Nephron (organoid): ENCODE results near the gene HBA1.
A peak's percentile ranks its signal among the peaks of the same experiment; 100 is the strongest.

ENCODE experiments used
- H3K27ac Mint-ChIP-seq, 3 experiments: 2 replicates each; pipeline ENCODE4 v1.8.0; 2020; ENCODE audit warnings: mixed read lengths in 3 of 3, mild to moderate bottlenecking in 2 of 3, moderate library complexity in 1 of 3
- H3K27me3 Mint-ChIP-seq: 2 replicates; pipeline ENCODE4 v1.8.0; 2021; ENCODE audit warnings: low read depth, mild to moderate bottlenecking, moderate library complexity, mixed read lengths
- H3K36me3 Mint-ChIP-seq: 2 replicates; pipeline ENCODE4 v1.8.0; 2020; ENCODE audit warnings: low read depth, mixed read lengths
- H3K4me1 Mint-ChIP-seq: 2 replicates; pipeline ENCODE4 v1.8.0; 2020; ENCODE audit warnings: mixed read lengths
- H3K4me3 Mint-ChIP-seq, 3 experiments: 2 replicates each; pipeline ENCODE4 v1.8.0; 2020; ENCODE audit warnings: mild to moderate bottlenecking in 3 of 3, mixed read lengths in 3 of 3, moderate library complexity in 2 of 3
- H3K9me3 Mint-ChIP-seq: 2 replicates; pipeline ENCODE4 v1.8.0; 2020; ENCODE audit warnings: mixed read lengths
- TF ChIP-seq, protein P1 (sequence below), 3 experiments: fragments of 200-600 bp; sonication (generic); IDR thresholded peaks; one replicate each; pipeline ENCODE4 v1.5.0; 2021; ENCODE audit warnings: antibody characterized with exemption in 3 of 3; ENCODE audit not compliant: unreplicated experiment in 3 of 3

Gene HBA1

DNA sequence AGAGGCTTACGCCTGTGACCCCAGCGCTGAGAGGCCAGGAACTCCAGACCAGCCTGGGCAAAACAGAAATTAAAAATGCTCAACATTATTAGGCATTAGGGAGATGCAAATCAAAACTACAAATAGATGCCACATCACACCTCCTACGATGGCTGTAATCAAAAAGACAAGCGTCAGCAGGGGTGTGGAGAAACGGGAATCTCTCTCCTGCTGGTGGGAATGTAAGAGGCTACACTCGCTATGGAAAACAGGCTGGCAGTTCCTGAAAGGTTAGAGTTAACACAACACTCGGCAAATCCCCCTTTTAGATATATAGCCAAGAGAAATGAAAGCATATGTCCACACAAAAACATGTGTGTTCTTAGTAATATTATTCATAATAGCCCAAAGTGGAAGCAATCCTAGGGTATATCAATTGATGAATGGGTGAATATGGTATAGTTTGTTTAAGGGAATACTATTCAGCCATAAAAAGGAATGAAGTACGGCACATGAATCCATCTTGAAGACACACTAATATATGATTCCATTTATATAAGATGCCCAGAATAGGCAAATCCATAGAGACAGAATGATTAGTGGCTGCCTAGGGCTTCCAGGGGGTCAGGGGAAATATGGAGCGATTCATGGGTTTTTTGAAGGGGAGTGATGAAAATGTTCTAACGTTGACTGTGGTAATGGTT is 36.2 kb upstream of the HBA1 start:
- Mint-ChIP-seq H3K9me3 (no peaks in the 10 kb centered on the region), H3K27me3 (peaks cover 5% of the 10 kb centered on the region), H3K27ac (peak overlapping the region; percentile 48 to 59 (median 54)), H3K36me3 (peaks cover 3% of the 10 kb centered on the region), H3K4me1 (no peaks in the 10 kb centered on the region), H3K4me3 (peak overlapping the region; percentile 73 to 83 (median 79))
- TF ChIP-seq, protein P1, sequence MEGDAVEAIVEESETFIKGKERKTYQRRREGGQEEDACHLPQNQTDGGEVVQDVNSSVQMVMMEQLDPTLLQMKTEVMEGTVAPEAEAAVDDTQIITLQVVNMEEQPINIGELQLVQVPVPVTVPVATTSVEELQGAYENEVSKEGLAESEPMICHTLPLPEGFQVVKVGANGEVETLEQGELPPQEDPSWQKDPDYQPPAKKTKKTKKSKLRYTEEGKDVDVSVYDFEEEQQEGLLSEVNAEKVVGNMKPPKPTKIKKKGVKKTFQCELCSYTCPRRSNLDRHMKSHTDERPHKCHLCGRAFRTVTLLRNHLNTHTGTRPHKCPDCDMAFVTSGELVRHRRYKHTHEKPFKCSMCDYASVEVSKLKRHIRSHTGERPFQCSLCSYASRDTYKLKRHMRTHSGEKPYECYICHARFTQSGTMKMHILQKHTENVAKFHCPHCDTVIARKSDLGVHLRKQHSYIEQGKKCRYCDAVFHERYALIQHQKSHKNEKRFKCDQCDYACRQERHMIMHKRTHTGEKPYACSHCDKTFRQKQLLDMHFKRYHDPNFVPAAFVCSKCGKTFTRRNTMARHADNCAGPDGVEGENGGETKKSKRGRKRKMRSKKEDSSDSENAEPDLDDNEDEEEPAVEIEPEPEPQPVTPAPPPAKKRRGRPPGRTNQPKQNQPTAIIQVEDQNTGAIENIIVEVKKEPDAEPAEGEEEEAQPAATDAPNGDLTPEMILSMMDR (IDR thresholded peaks at IDR 0.05; ENCODE audit: unreplicated experiment in 3 of 3), result no peak

DNA sequence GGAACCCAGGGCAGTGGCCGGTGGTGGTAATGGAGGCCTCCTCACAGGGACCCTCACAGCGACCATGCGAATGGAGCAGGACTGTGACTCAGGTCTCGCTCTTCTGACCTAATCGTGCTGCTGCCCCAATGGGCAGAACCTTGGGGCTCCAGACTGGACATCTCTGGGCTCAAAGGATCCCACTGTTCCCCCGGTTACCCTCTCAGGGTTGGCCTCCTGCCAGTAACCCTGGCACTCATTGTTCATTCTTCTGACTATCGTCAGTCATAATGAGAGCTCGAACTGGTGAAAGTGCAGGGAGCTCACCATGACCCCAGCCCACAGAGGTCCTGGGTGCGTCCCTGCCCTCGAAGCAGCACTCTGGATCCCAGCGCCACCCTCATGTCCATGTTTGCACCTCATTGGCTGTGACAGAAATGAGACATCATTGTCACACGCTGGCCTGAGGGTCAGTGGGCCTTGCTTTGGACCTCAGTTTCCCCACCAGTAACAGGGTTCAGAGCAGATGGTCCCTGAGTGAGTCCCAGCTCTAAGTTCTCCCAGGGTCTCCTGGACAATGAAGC is 34.0 kb upstream of the HBA1 start:
- Mint-ChIP-seq H3K4me1 (no peaks in the 10 kb centered on the region), H3K9me3 (no peaks in the 10 kb centered on the region), H3K27ac (no peak overlapping the region)

DNA sequence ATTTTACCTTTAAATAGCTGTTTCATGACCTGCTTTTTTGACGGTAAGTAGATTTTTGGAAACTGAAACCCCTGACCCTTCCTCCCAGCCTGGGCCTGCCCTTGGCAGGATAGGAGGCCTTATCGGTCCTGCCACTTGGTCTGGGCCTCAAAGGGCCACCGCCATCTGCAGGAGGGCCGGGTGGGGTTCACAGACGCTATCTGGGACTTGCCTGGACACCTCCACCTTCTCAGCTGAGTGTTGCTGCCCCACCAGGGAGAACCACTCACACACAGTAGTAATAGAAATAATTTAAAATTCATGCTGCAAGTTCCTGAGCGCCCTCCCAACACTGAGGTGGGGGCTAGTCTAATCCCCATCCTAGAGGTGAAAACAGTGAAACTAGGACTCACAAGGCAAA is 33.4 kb upstream of the HBA1 start:
- Mint-ChIP-seq H3K4me3 (no peak overlapping the region), H3K9me3 (no peaks in the 10 kb centered on the region), H3K36me3 (no peaks in the 10 kb centered on the region), H3K27ac (no peak overlapping the region), H3K4me1 (no peaks in the 10 kb centered on the region), H3K27me3 (peaks cover 5% of the 10 kb centered on the region)
- TF ChIP-seq, protein P1 (IDR thresholded peaks at IDR 0.05; ENCODE audit: unreplicated experiment in 3 of 3), result no peak

More for the DNA sequence above, 34.0 kb upstream of the HBA1 start:
- peaks cover 5% of the 10 kb centered on the region for H3K27me3 Mint-ChIP-seq
- no peak overlapping the region for H3K4me3 Mint-ChIP-seq
- TF ChIP-seq, protein P1 (IDR thresholded peaks at IDR 0.05; ENCODE audit: unreplicated experiment in 3 of 3), result no peak
- no peaks in the 10 kb centered on the region for H3K36me3 Mint-ChIP-seq

DNA sequence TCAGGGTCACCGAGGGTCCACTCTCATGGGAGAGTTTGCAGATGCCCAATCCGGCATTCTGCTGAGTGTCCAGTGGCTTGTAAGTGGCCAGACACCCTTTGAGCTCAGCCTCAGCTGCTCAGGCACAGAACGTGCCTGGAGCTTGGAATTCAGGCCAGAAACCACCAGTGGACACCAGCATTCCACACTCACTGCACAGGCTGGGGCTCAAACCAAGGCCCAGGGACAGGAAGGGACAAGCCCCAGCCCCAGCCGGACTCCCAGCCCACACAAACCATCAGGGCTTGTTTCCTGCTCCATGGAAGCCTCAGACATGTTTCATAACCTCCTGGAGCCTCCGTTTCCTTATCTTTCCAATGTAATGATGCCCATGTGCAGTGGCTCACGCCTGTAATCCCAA is 33.0 kb upstream of the HBA1 start:
- no peaks in the 10 kb centered on the region for H3K36me3 Mint-ChIP-seq
- H3K9me3 Mint-ChIP-seq, result no peaks in the 10 kb centered on the region
- TF ChIP-seq, protein P1 (IDR thresholded peaks at IDR 0.05; ENCODE audit: unreplicated experiment in 3 of 3), result no peak
- peaks cover 8% of the 10 kb centered on the region for H3K27me3 Mint-ChIP-seq
- no peaks in the 10 kb centered on the region for H3K4me1 Mint-ChIP-seq
- no peak overlapping the region for H3K27ac Mint-ChIP-seq
- no peak overlapping the region for H3K4me3 Mint-ChIP-seq

DNA sequence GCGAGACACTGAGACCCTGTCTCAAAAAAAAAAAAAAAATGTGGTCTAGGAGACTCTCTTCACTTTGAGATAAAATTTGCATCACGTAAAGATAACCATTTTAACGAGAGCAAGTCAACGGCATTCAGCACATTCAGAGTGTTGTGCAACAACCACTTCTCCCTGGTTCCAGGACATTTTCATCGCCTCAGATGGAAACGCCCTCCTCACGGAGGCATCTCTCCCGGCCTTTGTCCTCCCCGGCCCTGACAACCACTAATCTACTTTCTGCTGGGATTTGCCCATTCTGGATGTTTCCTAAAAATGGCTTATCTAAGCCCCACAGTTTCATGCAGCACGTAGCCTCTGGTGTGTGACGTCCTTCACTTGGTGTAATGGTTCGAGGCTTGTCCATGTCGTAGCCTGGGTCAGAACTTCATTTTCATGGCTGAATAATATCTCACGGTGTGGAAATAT is 31.7 kb upstream of the HBA1 start:
- H3K9me3 Mint-ChIP-seq, result no peaks in the 10 kb centered on the region
- H3K4me1 Mint-ChIP-seq, result no peaks in the 10 kb centered on the region
- no peaks in the 10 kb centered on the region for H3K36me3 Mint-ChIP-seq
- H3K27me3 Mint-ChIP-seq, result peaks cover 19% of the 10 kb centered on the region
- H3K27ac Mint-ChIP-seq, result no peak overlapping the region
- H3K4me3 Mint-ChIP-seq, result no peak overlapping the region
- TF ChIP-seq, protein P1 (IDR thresholded peaks at IDR 0.05; ENCODE audit: unreplicated experiment in 3 of 3), result no peak

DNA sequence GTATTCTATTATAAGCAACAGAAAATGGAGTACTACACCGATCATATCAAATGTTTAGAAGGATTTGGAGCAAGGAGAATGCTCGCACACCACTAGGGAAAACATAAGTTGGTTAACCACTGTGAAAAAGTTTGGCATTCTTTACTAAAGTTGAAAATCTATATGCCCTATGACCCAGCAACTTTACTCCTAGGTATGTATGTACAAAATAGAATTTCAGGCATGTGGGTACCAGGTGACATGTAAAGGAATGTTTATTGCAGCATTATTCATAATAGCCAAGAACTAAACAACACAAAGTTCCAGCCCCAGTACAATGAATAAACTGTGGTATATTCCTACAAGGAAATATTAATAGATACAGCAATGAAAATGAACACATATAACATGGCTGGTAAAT is 29.8 kb upstream of the HBA1 start:
- Mint-ChIP-seq H3K36me3 (no peaks in the 10 kb centered on the region), H3K4me3 (no peak overlapping the region)
- TF ChIP-seq, protein P1 (IDR thresholded peaks at IDR 0.05; ENCODE audit: unreplicated experiment in 3 of 3), result no peak

More for the DNA sequence above, 29.8 kb upstream of the HBA1 start:
- no peaks in the 10 kb centered on the region for H3K4me1 Mint-ChIP-seq
- H3K27ac Mint-ChIP-seq, result no peak overlapping the region
- H3K27me3 Mint-ChIP-seq, result peaks cover 37% of the 10 kb centered on the region
- H3K9me3 Mint-ChIP-seq, result no peaks in the 10 kb centered on the region
